ENCODE data around the gene ANKRD63.

DNA sequence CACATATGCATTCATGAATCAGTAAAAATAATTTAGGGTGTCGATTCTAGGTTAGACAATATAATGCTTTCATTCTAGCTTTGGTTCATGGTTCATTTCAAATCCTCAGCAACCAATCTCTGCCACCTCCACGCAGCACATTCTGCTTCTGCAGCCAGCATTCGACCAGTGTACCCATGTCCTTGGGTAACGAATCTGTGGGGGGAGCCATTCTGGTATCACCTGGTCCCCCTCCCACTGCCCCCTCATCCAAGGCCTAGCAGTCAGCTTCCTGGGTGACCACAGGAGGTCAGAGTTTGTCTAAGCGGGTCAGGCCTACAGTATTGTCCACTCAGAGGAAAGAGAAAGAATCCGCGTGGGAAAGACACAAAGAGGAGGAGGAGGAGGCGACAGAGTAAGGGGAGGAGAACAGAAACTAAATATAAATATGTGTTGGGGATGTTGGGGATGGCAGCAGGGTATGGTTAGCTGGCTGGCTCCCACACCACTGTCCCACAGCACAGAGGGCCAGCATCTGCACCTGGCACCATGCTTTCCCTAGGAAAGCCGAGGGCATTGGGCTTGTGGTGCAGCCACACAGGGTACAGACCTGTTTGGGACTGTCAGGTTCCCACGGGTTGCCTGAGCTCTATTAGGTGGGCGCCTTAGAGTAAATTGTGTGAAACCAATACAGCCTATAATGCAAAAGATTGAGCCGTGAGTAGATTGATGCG lies 31.9 kb downstream of the ANKRD63 start:
- no peak for TF ChIP-seq PHF8 (CRISPR knock-in tag; IDR thresholded peaks at IDR 0.05)
- TF ChIP-seq FOXJ3 (CRISPR knock-in tag; IDR thresholded peaks at IDR 0.05; ENCODE audit: borderline replicate concordance): no peak
- no peak for TF ChIP-seq MEIS1 (CRISPR knock-in tag; IDR thresholded peaks at IDR 0.05; ENCODE audit: borderline replicate concordance)
- no peak for TF ChIP-seq MYC (CRISPR knock-in tag; IDR thresholded peaks at IDR 0.05; ENCODE audit: borderline replicate concordance)
- TF ChIP-seq, protein P1, sequence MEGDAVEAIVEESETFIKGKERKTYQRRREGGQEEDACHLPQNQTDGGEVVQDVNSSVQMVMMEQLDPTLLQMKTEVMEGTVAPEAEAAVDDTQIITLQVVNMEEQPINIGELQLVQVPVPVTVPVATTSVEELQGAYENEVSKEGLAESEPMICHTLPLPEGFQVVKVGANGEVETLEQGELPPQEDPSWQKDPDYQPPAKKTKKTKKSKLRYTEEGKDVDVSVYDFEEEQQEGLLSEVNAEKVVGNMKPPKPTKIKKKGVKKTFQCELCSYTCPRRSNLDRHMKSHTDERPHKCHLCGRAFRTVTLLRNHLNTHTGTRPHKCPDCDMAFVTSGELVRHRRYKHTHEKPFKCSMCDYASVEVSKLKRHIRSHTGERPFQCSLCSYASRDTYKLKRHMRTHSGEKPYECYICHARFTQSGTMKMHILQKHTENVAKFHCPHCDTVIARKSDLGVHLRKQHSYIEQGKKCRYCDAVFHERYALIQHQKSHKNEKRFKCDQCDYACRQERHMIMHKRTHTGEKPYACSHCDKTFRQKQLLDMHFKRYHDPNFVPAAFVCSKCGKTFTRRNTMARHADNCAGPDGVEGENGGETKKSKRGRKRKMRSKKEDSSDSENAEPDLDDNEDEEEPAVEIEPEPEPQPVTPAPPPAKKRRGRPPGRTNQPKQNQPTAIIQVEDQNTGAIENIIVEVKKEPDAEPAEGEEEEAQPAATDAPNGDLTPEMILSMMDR (CRISPR knock-in tag; IDR thresholded peaks at IDR 0.05): no peak
